Activated B cell treated with CpG ODN at 0.5 μM for 24 hours (primary cell): ENCODE measurements around the gene NCK1. TPM values are rescaled to one million over a fixed set of nuclear protein-coding genes. Genes with fewer than 3 reads are reported as not detected.

Experiments used
- ATAC-seq: fragments of 200-7000 bp; cut with Tn5 transposase; one replicate; pipeline ENCODE4 v1.10.0; 2021; ENCODE audit warnings: low read depth, mild to moderate bottlenecking, moderate library complexity
- CTCF ChIA-PET: fragments of 350-600 bp; sonication (Branson Sonifier 250); formaldehyde crosslinking; loops from one replicate; lab custom pipeline; 2021; ENCODE audit warnings: antibody characterized with exemption; lab: Charles Lee
- POLR2A ChIA-PET: fragments of 350-600 bp; sonication (Branson Sonifier 250); formaldehyde crosslinking; loops from one replicate; lab custom pipeline; 2021; ENCODE audit warnings: antibody characterized with exemption; lab: Charles Lee
- DNase-seq: peaks from one replicate; pipeline ENCODE4 v3.0.0; 2022
- H3K27ac Mint-ChIP-seq: one replicate; pipeline ENCODE4 v1.8.0; 2020; ENCODE audit warnings: mixed read lengths
- H3K27me3 Mint-ChIP-seq: one replicate; pipeline ENCODE4 v1.8.0; 2021; ENCODE audit warnings: mixed read lengths
- H3K36me3 Mint-ChIP-seq: one replicate; pipeline ENCODE4 v1.8.0; 2021; ENCODE audit warnings: low read depth, mixed read lengths
- H3K4me1 Mint-ChIP-seq: one replicate; pipeline ENCODE4 v1.8.0; 2021; ENCODE audit warnings: mixed read lengths
- H3K4me3 Mint-ChIP-seq: one replicate; pipeline ENCODE4 v1.8.0; 2020; ENCODE audit warnings: mild to moderate bottlenecking, mixed read lengths
- H3K9me3 Mint-ChIP-seq: one replicate; pipeline ENCODE4 v1.8.0; 2020; ENCODE audit warnings: mixed read lengths
- CTCF ChIP-seq: fragments of 200-600 bp; IDR thresholded peaks from one replicate; pipeline ENCODE4 v1.8.0; 2022; ENCODE audit warnings: antibody characterized with exemption, mild to moderate bottlenecking
- intact Hi-C: fragments of 100-400 bp; cut with micrococcal nuclease; formaldehyde crosslinking; loops from one replicate; pipeline ENCODE4 v1.15.1; 2024
- total RNA-seq: library from RNA; stranded (reverse); gene quantifications from 2 replicates; pipeline ENCODE4 v1.2.3, GENCODE V29; 2022

Gene NCK1
- total RNA-seq, 1 donor from 2014 or later, result 29.7 TPM

DNA sequence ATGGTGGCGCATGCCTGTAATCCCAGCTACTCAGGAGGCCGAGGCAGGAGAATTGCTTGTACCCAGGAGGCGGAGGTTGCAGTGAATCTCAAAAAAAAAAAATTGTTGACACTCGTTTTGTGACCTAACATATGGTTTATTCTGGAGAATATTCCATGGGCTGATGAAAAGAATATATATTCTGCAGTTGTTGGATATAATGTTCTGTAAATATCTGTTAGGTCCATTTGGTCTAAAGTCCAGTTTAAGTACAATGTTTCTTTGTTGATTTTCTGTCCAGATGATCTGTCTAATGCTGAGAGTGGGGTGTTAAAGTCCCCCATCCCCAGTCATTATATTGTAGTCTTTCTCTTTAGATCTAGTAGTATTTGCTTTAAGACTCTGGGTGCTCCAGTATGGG, 111.3 kb downstream of the NCK1 start:
- ChIA-PET CTCF (no interaction called here), POLR2A (no interaction called here)
- Mint-ChIP-seq H3K9me3 (peaks cover 16% of the 10 kb centered on the region), H3K27ac (no peak overlapping the region), H3K36me3 (peaks cover 3% of the 10 kb centered on the region), H3K4me1 (no peaks in the 10 kb centered on the region), H3K4me3 (no peak overlapping the region), H3K27me3 (no peaks in the 10 kb centered on the region)
- ATAC-seq (no peak), DNase-seq (no peak)
- no peak for TF ChIP-seq CTCF
- intact Hi-C loops, result no loop called here

DNA sequence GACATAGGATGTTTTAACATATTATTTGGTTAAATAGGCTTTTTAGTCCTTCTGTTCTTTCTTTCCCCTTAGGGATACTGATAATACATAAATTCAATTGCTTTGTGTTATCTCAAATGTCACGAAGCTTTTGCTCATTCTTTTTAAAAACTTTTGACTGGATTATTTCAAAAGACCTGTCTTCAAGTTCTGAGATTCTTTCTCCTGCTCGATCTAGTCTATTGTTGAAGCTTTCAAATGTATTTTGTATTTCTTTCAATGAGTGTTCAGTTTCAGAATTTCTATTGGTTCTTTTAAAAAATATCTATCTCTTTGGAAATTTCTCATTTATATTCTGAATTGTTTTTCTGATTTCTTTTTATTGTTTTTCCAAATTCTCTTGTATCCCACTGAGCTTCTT, 112.7 kb downstream of the NCK1 start:
- H3K27me3 Mint-ChIP-seq, result no peaks in the 10 kb centered on the region
- ChIA-PET POLR2A (no interaction called here), CTCF (no interaction called here)
- TF ChIP-seq CTCF, result no peak
- no peaks in the 10 kb centered on the region for H3K4me1 Mint-ChIP-seq
- ATAC-seq (no peak), DNase-seq (no peak)
- peaks cover 16% of the 10 kb centered on the region for H3K9me3 Mint-ChIP-seq
- intact Hi-C loops, result no loop called here
- H3K27ac Mint-ChIP-seq, result no peak overlapping the region
- H3K36me3 Mint-ChIP-seq, result peaks cover 3% of the 10 kb centered on the region
- no peak overlapping the region for H3K4me3 Mint-ChIP-seq

DNA sequence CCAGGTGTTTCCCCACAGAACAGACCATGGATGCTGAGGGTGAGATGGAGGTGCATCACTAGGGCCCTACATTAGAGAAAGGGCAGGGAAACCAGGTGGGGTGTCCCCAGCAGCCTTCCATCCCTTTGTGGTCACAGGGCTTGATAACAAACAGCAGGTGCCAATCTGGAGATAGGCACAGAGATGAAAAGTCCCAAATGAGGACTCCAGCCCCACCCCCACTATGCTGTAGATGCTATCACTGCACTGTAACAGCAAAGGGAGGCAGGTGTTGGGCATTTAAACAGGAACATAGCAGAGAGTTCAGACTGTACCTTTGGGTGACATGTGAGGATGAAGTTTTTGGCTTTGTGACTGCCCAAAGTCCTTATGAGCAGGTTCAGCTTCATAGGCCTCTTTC, 117.2 kb downstream of the NCK1 start:
- POLR2A ChIA-PET, result no interaction called here

GRCh38 chr3:136979684-136980083, 117.7 kb downstream of the NCK1 start:
- POLR2A ChIA-PET, result no interaction called here
- ATAC-seq, result no peak
- no peak overlapping the region for H3K4me3 Mint-ChIP-seq
- no peaks in the 10 kb centered on the region for H3K4me1 Mint-ChIP-seq
- H3K9me3 Mint-ChIP-seq, result peaks cover 6% of the 10 kb centered on the region
- TF ChIP-seq CTCF, result no peak
- intact Hi-C loops, result no loop called here
- no peaks in the 10 kb centered on the region for H3K27me3 Mint-ChIP-seq
- CTCF ChIA-PET, result no interaction called here
- no peak overlapping the region for H3K27ac Mint-ChIP-seq
- DNase-seq, result no peak
- H3K36me3 Mint-ChIP-seq, result peaks cover 3% of the 10 kb centered on the region

More for the DNA sequence above, 117.2 kb downstream of the NCK1 start:
- Mint-ChIP-seq H3K4me3 (no peak overlapping the region), H3K36me3 (peaks cover 3% of the 10 kb centered on the region), H3K9me3 (peaks cover 8% of the 10 kb centered on the region), H3K4me1 (no peaks in the 10 kb centered on the region), H3K27me3 (no peaks in the 10 kb centered on the region), H3K27ac (no peak overlapping the region)
- no peak for ATAC-seq
- intact Hi-C loops, result no loop called here
- no peak for TF ChIP-seq CTCF
- no peak for DNase-seq
- CTCF ChIA-PET, result no interaction called here

DNA sequence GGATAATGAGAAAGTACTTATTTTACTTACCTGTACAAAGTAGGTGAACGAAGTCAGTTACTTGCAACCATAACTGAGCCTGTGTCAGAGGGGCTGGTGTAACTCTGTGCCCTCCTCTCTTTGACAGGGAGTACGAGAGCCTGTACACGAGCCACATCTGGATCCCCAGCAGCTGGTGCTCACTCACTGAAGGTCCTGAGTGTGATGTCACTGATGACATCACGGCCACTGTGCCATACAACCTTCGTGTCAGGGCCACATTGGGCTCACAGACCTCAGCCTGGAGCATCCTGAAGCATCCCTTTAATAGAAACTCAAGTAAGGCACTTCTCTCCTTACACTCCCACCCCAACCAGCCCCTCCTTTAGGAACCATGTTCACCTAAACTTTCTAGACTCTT, 120.0 kb downstream of the NCK1 start:
- DNase-seq, result no peak
- POLR2A ChIA-PET, result no interaction called here
- no peak overlapping the region for H3K27ac Mint-ChIP-seq
- no peak overlapping the region for H3K4me3 Mint-ChIP-seq
- no peaks in the 10 kb centered on the region for H3K4me1 Mint-ChIP-seq
- no peaks in the 10 kb centered on the region for H3K9me3 Mint-ChIP-seq
- no peaks in the 10 kb centered on the region for H3K27me3 Mint-ChIP-seq
- CTCF ChIA-PET, result no interaction called here
- no peak for TF ChIP-seq CTCF
- ATAC-seq, result no peak
- no peaks in the 10 kb centered on the region for H3K36me3 Mint-ChIP-seq
- intact Hi-C loops, result no loop called here
